HUES48 (cell line): Measurements from ENCODE around the gene MYOM1.

Experiments
- H3K27ac ChIP-seq: one replicate; pipeline ENCODE4 v1.7.0; 2013; ENCODE audit warnings: low read depth, low read length, inconsistent platforms
- H3K27me3 ChIP-seq: 2 replicates; pipeline ENCODE4 v1.6.1; 2013; ENCODE audit warnings: mild to moderate bottlenecking, low read length; ENCODE audit not compliant: control insufficient read depth, insufficient read depth
- H3K36me3 ChIP-seq: 2 replicates; pipeline ENCODE4 v1.6.1; 2013; ENCODE audit warnings: low read length; ENCODE audit not compliant: control insufficient read depth, insufficient read depth
- H3K4me1 ChIP-seq: 2 replicates; pipeline ENCODE4 v1.6.1; 2013; ENCODE audit warnings: mild to moderate bottlenecking, low read length; ENCODE audit not compliant: control insufficient read depth, insufficient read depth
- H3K4me3 ChIP-seq: 2 replicates; pipeline ENCODE4 v1.5.1; 2013; ENCODE audit warnings: mild to moderate bottlenecking, low read depth, low read length
- H3K9ac ChIP-seq: 2 replicates; pipeline ENCODE4 v1.6.1; 2013; ENCODE audit warnings: mild to moderate bottlenecking, low read depth, low read length, moderate library complexity
- H3K9me3 ChIP-seq: 2 replicates; pipeline ENCODE4 v1.6.1; 2013; ENCODE audit warnings: low read length; ENCODE audit not compliant: control insufficient read depth, insufficient read depth

The MYOM1 gene

DNA sequence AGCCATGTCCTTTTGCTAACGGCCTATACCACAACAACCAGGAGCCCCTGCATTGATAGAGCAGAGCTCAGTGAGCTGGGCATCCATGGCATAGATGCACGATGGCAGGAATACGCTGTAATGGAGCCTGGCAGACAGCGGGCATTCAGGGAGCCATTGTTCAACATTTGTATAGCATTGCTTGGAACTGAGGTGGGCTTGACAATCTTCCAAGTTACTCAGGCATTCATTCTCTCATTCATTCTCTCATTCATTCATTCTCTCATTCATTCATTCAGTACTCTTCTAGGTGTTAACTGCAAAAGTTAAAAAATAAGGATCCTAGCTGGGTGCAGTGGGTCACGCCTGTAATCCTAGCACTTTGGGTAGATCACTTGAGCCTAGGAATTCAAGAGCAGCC, 62.7 kb downstream of the MYOM1 start:
- no peaks in the 10 kb centered on the region for H3K36me3 ChIP-seq
- no peak overlapping the region for H3K9ac ChIP-seq
- no peak overlapping the region for H3K4me3 ChIP-seq
- no peaks in the 10 kb centered on the region for H3K4me1 ChIP-seq
- no peaks in the 10 kb centered on the region for H3K27me3 ChIP-seq
- H3K27ac ChIP-seq = no peak overlapping the region
- H3K9me3 ChIP-seq = no peaks in the 10 kb centered on the region

DNA sequence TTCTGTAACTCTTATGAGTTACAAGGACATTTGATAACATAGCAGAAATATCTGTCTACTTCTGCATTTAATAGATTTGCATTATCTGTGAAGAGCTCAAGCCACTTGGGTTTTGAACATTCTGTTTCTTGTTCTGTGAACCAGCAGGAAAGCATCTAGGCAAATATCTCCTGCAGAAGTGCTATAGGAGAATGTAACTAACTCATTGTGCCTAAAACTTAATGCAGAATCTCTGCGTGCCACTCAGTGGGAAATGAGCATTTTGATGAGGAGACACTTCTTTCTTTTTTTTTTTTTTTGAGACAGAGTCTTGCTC, 63.5 kb downstream of the MYOM1 start:
- Histone ChIP-seq H3K9ac (no peak overlapping the region), H3K27ac (no peak overlapping the region), H3K36me3 (no peaks in the 10 kb centered on the region), H3K4me1 (no peaks in the 10 kb centered on the region), H3K4me3 (no peak overlapping the region), H3K9me3 (no peaks in the 10 kb centered on the region), H3K27me3 (no peaks in the 10 kb centered on the region)

- H3K9me3 ChIP-seq = no peaks in the 10 kb centered on the region
- H3K36me3 ChIP-seq = no peaks in the 10 kb centered on the region
- no peak overlapping the region for H3K4me3 ChIP-seq
- H3K27me3 ChIP-seq = no peaks in the 10 kb centered on the region
- H3K4me1 ChIP-seq = no peaks in the 10 kb centered on the region
- no peak overlapping the region for H3K9ac ChIP-seq
- no peak overlapping the region for H3K27ac ChIP-seq
Measured at GRCh38 chr18:3154214-3154613, 65.6 kb downstream of the MYOM1 start.

- Histone ChIP-seq H3K27ac (no peak overlapping the region), H3K9me3 (no peaks in the 10 kb centered on the region), H3K4me3 (no peak overlapping the region), H3K4me1 (no peaks in the 10 kb centered on the region), H3K27me3 (no peaks in the 10 kb centered on the region), H3K9ac (no peak overlapping the region), H3K36me3 (no peaks in the 10 kb centered on the region)
Measured at GRCh38 chr18:3153107-3153704, 66.6 kb downstream of the MYOM1 start.

DNA sequence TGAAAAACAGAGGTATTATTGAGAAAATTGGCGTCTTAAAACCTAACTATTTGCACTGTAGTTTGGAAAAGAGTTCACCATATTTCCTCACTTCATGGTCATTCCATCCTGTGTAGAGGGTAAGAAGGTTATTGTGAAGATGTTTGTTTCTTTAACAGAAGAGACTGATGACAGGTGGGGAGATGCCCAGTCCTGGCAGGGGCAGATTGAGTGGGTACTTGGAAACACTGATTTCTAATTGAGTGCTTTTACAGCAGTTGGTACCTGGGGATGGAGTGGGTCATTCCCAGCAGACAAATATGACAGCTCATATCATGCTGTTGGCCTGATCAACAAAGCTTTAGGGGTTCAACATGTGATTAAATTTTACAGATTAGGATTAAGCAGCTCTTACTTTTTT, 67.5 kb downstream of the MYOM1 start:
- Histone ChIP-seq H3K36me3 (no peaks in the 10 kb centered on the region), H3K4me3 (no peak overlapping the region), H3K4me1 (no peaks in the 10 kb centered on the region), H3K27me3 (no peaks in the 10 kb centered on the region), H3K9me3 (no peaks in the 10 kb centered on the region), H3K27ac (no peak overlapping the region), H3K9ac (no peak overlapping the region)

DNA sequence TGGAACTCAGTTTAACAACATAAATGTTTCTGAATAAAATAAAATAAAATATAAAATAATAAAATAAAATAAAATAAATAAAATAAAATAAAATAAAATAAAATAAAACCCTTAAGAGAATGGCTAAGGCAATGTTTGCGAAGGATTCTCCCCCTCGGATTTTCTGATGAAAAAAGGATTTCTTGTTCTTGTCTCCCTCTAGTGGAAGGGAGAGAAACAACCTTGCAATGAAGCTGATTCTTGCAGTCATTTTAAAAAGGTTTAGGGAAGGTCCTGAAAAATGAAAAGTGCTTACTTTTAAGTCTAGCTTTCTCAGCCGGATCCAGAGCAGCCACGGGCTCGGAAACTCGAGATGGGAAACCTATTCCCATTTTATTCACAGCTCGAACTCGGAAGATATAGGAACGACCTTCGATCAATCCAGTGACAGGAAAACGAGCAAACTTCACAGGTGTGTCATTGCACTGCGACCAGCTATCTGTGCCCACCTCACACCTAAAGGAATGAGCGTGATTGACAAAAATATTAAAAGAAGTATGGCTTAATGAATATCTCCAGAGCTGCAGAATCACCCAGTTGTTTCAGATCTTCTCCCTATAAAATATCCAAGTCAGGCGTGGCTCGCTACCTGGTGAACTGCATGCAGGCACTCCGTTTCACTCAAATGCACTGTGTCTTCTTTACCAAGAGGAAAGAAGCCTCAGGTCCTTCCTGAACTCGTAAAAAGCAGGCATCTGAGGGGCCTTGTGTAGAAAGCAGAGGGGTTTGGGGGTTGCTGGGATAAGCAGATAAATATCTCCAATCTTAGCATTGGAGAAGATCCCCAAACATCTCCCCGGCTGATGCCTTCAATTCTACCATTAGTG, 68.1 kb downstream of the MYOM1 start:
- Histone ChIP-seq H3K9ac (no peak overlapping the region), H3K4me1 (no peaks in the 10 kb centered on the region), H3K9me3 (no peaks in the 10 kb centered on the region), H3K27ac (no peak overlapping the region), H3K27me3 (no peaks in the 10 kb centered on the region), H3K4me3 (no peak overlapping the region), H3K36me3 (no peaks in the 10 kb centered on the region)

DNA sequence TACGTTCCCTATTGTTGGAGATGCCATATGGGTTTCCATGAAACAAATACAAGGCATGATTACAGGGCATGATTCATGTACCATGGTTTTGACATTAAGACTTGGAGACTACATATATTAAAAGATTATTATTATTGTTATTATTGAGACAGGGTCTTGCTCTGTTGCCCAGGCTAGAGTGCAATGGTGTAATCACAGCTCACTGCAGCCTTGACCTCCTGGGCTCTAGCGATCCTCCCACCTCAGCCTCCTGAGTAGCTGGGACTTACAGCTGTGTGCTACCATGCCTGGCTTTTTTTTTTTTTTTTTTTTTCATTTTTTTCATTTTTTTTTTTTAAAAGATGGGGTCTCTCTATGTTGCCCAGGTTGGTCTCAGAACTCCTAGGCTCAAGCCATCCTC, 69.1 kb downstream of the MYOM1 start:
- no peak overlapping the region for H3K4me3 ChIP-seq
- no peak overlapping the region for H3K9ac ChIP-seq
- no peaks in the 10 kb centered on the region for H3K4me1 ChIP-seq
- no peak overlapping the region for H3K27ac ChIP-seq
- H3K27me3 ChIP-seq = no peaks in the 10 kb centered on the region
- no peaks in the 10 kb centered on the region for H3K36me3 ChIP-seq
- no peaks in the 10 kb centered on the region for H3K9me3 ChIP-seq

- Histone ChIP-seq H3K4me1 (no peaks in the 10 kb centered on the region), H3K9me3 (no peaks in the 10 kb centered on the region), H3K36me3 (no peaks in the 10 kb centered on the region), H3K4me3 (no peak overlapping the region), H3K9ac (no peak overlapping the region), H3K27me3 (no peaks in the 10 kb centered on the region), H3K27ac (no peak overlapping the region)
Measured at GRCh38 chr18:3150274-3150673, 69.5 kb downstream of the MYOM1 start.

GRCh38 chr18:3148930-3149535, 70.7 kb downstream of the MYOM1 start:
- Histone ChIP-seq H3K36me3 (no peaks in the 10 kb centered on the region), H3K4me1 (no peaks in the 10 kb centered on the region), H3K9ac (no peak overlapping the region), H3K27ac (no peak overlapping the region), H3K27me3 (no peaks in the 10 kb centered on the region), H3K9me3 (no peaks in the 10 kb centered on the region), H3K4me3 (no peak overlapping the region)

GRCh38 chr18:3147935-3148554, 71.7 kb downstream of the MYOM1 start:
- no peaks in the 10 kb centered on the region for H3K36me3 ChIP-seq
- no peaks in the 10 kb centered on the region for H3K4me1 ChIP-seq
- H3K9ac ChIP-seq = no peak overlapping the region
- H3K27ac ChIP-seq = no peak overlapping the region
- no peak overlapping the region for H3K4me3 ChIP-seq
- no peaks in the 10 kb centered on the region for H3K27me3 ChIP-seq
- no peaks in the 10 kb centered on the region for H3K9me3 ChIP-seq
